HG03060 (cell line): ENCODE data around the gene RPTOR.

Experiments used
- ATAC-seq: cut with Tn5 transposase; IDR thresholded peaks from one replicate; pipeline ENCODE4 v1.9.1; 2021; ENCODE audit warnings: low read depth, moderate number of reproducible peaks; ENCODE audit not compliant: unreplicated experiment

The RPTOR gene

GRCh38 chr17:80996422-80997305 lies 452.0 kb downstream of the RPTOR start:
- no peak for ATAC-seq

- ATAC-seq, result no peak
Observed at GRCh38 chr17:80997424-80998117, 452.9 kb downstream of the RPTOR start.

- no peak for ATAC-seq
Observed at GRCh38 chr17:80998118-80998747, 453.6 kb downstream of the RPTOR start.

- no peak for ATAC-seq
Observed at GRCh38 chr17:80998748-80999535, 454.3 kb downstream of the RPTOR start.

GRCh38 chr17:80999536-81000333 lies 455.1 kb downstream of the RPTOR start:
- no peak for ATAC-seq

GRCh38 chr17:81000334-81000630 lies 455.6 kb downstream of the RPTOR start:
- no peak for ATAC-seq

- no peak for ATAC-seq
Observed at GRCh38 chr17:81000631-81001357, 456.2 kb downstream of the RPTOR start.

GRCh38 chr17:81002013-81002384 lies 457.4 kb downstream of the RPTOR start:
- ATAC-seq, result no peak

GRCh38 chr17:81002409-81003361 lies 458.0 kb downstream of the RPTOR start:
- ATAC-seq, result no peak

- no peak for ATAC-seq
Observed at GRCh38 chr17:81003711-81004475, 459.3 kb downstream of the RPTOR start.

GRCh38 chr17:81006891-81007290 lies 462.3 kb downstream of the RPTOR start:
- no peak for ATAC-seq

- ATAC-seq, result no peak
Observed at GRCh38 chr17:81008140-81008539, 463.5 kb downstream of the RPTOR start.

- no peak for ATAC-seq
Observed at GRCh38 chr17:81009136-81009535, 464.5 kb downstream of the RPTOR start.

- ATAC-seq, result no peak
Observed at GRCh38 chr17:81010935-81011334, 466.3 kb downstream of the RPTOR start.

GRCh38 chr17:81011951-81012350 lies 467.3 kb downstream of the RPTOR start:
- ATAC-seq, result no peak

- no peak for ATAC-seq
Observed at GRCh38 chr17:81012574-81013447, 468.2 kb downstream of the RPTOR start.

- no peak for ATAC-seq
Observed at GRCh38 chr17:81013642-81014041, 469.0 kb downstream of the RPTOR start.
